GM12873 (cell line): ENCODE results near the gene GPR179.
"Not testable (repeated sequence)": the region's sequence is repeated elsewhere in the genome, so short reads cannot be mapped to it uniquely, and the experiment has no call there.

Experiments used
- CTCF ChIP-seq: IDR thresholded peaks from 2 replicates; pipeline ENCODE4 v1.5.1; 2012; ENCODE audit warnings: low read depth, mild to moderate bottlenecking, moderate library complexity, low read length, control low read depth; ENCODE audit not compliant: insufficient read depth; ENCODE audit errors: missing control alignments

Gene GPR179

GRCh38 chr17:38322156-38322779 lies 21.5 kb downstream of the GPR179 start:
- peak; percentile 82 for TF ChIP-seq CTCF

GRCh38 chr17:38320482-38320881 lies 23.3 kb downstream of the GPR179 start:
- no peak for TF ChIP-seq CTCF

- no peak for TF ChIP-seq CTCF
Measured at GRCh38 chr17:38317081-38317480, 26.7 kb downstream of the GPR179 start.

GRCh38 chr17:38315497-38315896 lies 28.3 kb downstream of the GPR179 start:
- no peak for TF ChIP-seq CTCF

GRCh38 chr17:38296834-38297517 lies 46.8 kb downstream of the GPR179 start, which contains the start of gene MRPL45:
Gene MRPL45, plus strand, starts transcription at chr17:38297168. Its CDS starts 16 bp downstream, at chr17:38297184.
- TF ChIP-seq CTCF = not testable (repeated sequence)
